Measurements from ENCODE around the gene KCNK10. TPM values are rescaled to one million over a fixed set of nuclear protein-coding genes. Genes with fewer than 3 reads are reported as not detected.

The KCNK10 gene
- total RNA-seq, 4 donors from 2014 or later: 0.40 TPM; not detected in 3

GRCh38 chr14:88184956-88185355 is 138.1 kb downstream of the KCNK10 start:
- H3K4me3 ChIP-seq: no peak overlapping the region
- peaks cover 0 to 12% (median 4%) of the 10 kb centered on the region in 3 donors for H3K4me1 ChIP-seq
- no peaks in the 10 kb centered on the region for H3K27me3 ChIP-seq
- TF ChIP-seq POLR2AphosphoS5 (IDR thresholded peaks at IDR 0.05) (no peak), POLR2A (IDR thresholded peaks at IDR 0.05) (no peak)
- 83 to 100% methylated on average over 2 of the region's 8 CpGs for WGBS, 2 donors (ENCODE audit: low coverage in 1 of 2)
- no peak for ATAC-seq
- H3K9me3 ChIP-seq: no peaks in the 10 kb centered on the region
- H3K36me3 ChIP-seq: no peaks in the 10 kb centered on the region
- no peak overlapping the region for H3K27ac ChIP-seq

DNA sequence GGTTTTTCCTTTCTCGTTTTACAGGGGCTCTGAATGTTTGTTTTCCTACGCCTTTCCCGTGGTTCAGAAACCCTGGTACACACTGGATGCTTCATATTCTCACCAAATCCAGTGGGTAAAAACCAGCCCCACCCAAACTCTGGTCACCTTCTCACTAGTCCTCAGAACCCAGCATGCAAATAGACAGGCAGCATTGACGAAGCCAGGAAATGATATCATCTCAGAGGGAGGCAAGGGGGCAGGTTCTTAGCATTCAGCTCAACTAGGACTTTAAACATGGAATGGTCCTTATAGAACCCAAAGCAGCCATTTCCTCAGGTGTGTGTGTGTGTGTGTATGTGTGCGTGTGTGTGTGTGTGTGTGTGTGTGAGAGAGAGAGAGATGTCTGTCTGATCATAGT is 142.0 kb downstream of the KCNK10 start:
- 38 to 54% methylated on average over 5 of the region's 5 CpGs for WGBS, 2 donors (ENCODE audit: low coverage in 1 of 2)
- H3K4me1 ChIP-seq: no peaks in the 10 kb centered on the region

GRCh38 chr14:88179716-88180115 is 143.4 kb downstream of the KCNK10 start:
- TF ChIP-seq POLR2AphosphoS5 (IDR thresholded peaks at IDR 0.05): no peak
- Histone ChIP-seq H3K4me3 (no peak overlapping the region), H3K36me3 (no peaks in the 10 kb centered on the region), H3K9me3 (no peaks in the 10 kb centered on the region), H3K4me1 (no peaks in the 10 kb centered on the region), H3K27me3 (no peaks in the 10 kb centered on the region), H3K27ac (no peak overlapping the region)
- 75 to 81% methylated on average over 4 to 6 of the region's 6 CpGs for WGBS, 2 donors (ENCODE audit: low coverage in 1 of 2)
- no peak for ATAC-seq

More for the DNA sequence above, 142.0 kb downstream of the KCNK10 start:
- H3K27ac ChIP-seq: no peak overlapping the region
- TF ChIP-seq CTCF (IDR thresholded peaks at IDR 0.05): no peak
- no peak for TF ChIP-seq POLR2A (IDR thresholded peaks at IDR 0.05)
- no peak for TF ChIP-seq EP300 (IDR thresholded peaks at IDR 0.05)
- no peaks in the 10 kb centered on the region for H3K36me3 ChIP-seq
- no peaks in the 10 kb centered on the region for H3K27me3 ChIP-seq
- H3K4me3 ChIP-seq: no peak overlapping the region
- H3K9me3 ChIP-seq: no peaks in the 10 kb centered on the region
- ATAC-seq: no peak

DNA sequence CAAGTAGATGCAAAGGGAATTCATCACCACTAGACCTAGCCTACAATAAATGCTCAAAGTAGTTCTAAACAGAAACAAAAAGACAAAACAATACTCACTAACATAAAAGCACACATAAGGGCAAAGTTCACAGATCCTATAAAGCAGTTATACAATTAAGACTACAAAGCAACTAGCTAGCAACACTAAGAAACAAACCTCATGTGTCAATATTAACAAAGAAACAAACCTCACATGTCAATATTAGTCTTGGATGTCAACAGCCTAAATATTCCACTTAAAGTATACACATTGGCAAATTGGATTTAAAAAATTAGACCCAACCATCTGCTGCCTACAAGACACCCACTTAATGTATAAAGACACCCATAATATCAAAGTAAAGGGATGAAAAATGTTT is 152.7 kb downstream of the KCNK10 start:
- H3K36me3 ChIP-seq: no peaks in the 10 kb centered on the region
- H3K27ac ChIP-seq: no peak overlapping the region
- H3K4me1 ChIP-seq: no peaks in the 10 kb centered on the region
- TF ChIP-seq POLR2A (IDR thresholded peaks at IDR 0.05): no peak
- no peak for TF ChIP-seq POLR2AphosphoS5 (IDR thresholded peaks at IDR 0.05)
- no peak for TF ChIP-seq EP300 (IDR thresholded peaks at IDR 0.05)
- no peak for TF ChIP-seq CTCF (IDR thresholded peaks at IDR 0.05)
- ATAC-seq: no peak
- H3K4me3 ChIP-seq: no peak overlapping the region
- peaks cover 0 to 10% (median 0%) of the 10 kb centered on the region in 3 donors for H3K9me3 ChIP-seq
- no peaks in the 10 kb centered on the region for H3K27me3 ChIP-seq

GRCh38 chr14:88168498-88169165 is 154.4 kb downstream of the KCNK10 start:
- TF ChIP-seq EP300 (IDR thresholded peaks at IDR 0.05): no peak
- TF ChIP-seq CTCF (IDR thresholded peaks at IDR 0.05): peak in 2 of 4 experiments; percentile 10 to 60
- Histone ChIP-seq H3K27ac (no peak overlapping the region), H3K36me3 (no peaks in the 10 kb centered on the region), H3K4me1 (no peaks in the 10 kb centered on the region), H3K4me3 (no peak overlapping the region), H3K27me3 (no peaks in the 10 kb centered on the region), H3K9me3 (peaks cover 0 to 10% (median 0%) of the 10 kb centered on the region in 3 donors)
- ATAC-seq: peak; percentile 53
- 38 to 62% methylated on average over 2 of the region's 3 CpGs for WGBS, 2 donors (ENCODE audit: low coverage in 1 of 2)

GRCh38 chr14:88168025-88168424 is 155.0 kb downstream of the KCNK10 start:
- Histone ChIP-seq H3K4me3 (no peak overlapping the region), H3K36me3 (no peaks in the 10 kb centered on the region), H3K9me3 (peaks cover 0 to 10% (median 0%) of the 10 kb centered on the region in 3 donors), H3K27ac (no peak overlapping the region), H3K4me1 (no peaks in the 10 kb centered on the region), H3K27me3 (peaks cover under 1% of the 10 kb centered on the region)
- WGBS, 2 donors (ENCODE audit: low coverage in 1 of 2): 80 to 90% methylated on average over 1 to 3 of the region's 7 CpGs
- ATAC-seq: no peak
- TF ChIP-seq CTCF (IDR thresholded peaks at IDR 0.05): no peak
- no peak for TF ChIP-seq EP300 (IDR thresholded peaks at IDR 0.05)
- TF ChIP-seq POLR2AphosphoS5 (IDR thresholded peaks at IDR 0.05): no peak
- no peak for TF ChIP-seq POLR2A (IDR thresholded peaks at IDR 0.05)

All from gastroesophageal sphincter (tissue), 4 donors.